GM19395 (cell line): ENCODE measurements around the gene TAF11.
"Not testable (repeated sequence)": the region's sequence is repeated elsewhere in the genome, so short reads cannot be mapped to it uniquely, and the experiment has no call there.

Source experiments
- ATAC-seq: cut with Tn5 transposase; IDR thresholded peaks from one replicate; pipeline ENCODE4 v1.9.1; 2021; ENCODE audit warnings: mild to moderate bottlenecking, moderate library complexity; ENCODE audit not compliant: unreplicated experiment

TAF11 gene

GRCh38 chr6:34906826-34907225 is 19.0 kb upstream of the TAF11 start:
- no peak for ATAC-seq

DNA sequence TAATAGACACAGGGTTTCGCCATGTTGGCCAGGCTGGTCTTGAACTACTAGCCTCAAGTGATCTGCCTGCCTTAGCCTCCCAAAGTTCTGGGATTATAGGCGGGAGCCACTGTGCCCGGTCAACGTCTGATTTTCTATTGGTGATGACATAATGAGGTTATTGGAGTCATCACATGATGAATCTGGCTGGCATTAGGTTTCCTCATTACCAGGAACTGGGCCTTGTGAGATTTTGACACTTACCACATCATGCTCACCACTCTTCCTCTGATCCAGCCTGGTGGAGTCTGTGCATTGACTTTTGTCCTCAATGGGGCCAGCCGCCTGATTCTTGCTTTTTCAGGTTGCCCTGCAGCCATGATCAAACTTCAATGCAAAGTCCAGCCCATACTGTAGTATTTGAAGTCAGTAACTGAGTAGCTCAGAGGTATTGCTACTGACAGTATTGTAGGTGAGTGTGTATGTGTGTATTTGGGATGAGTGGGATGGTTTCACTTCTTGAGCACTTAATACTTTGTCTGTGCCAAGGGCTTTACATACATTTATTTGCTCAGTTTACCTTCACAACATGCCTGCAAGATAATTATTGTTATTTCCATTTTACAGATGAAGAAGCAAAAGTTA is 17.3 kb upstream of the TAF11 start:
- no peak for ATAC-seq

GRCh38 chr6:34901930-34902329 is 14.1 kb upstream of the TAF11 start:
- ATAC-seq = no peak

DNA sequence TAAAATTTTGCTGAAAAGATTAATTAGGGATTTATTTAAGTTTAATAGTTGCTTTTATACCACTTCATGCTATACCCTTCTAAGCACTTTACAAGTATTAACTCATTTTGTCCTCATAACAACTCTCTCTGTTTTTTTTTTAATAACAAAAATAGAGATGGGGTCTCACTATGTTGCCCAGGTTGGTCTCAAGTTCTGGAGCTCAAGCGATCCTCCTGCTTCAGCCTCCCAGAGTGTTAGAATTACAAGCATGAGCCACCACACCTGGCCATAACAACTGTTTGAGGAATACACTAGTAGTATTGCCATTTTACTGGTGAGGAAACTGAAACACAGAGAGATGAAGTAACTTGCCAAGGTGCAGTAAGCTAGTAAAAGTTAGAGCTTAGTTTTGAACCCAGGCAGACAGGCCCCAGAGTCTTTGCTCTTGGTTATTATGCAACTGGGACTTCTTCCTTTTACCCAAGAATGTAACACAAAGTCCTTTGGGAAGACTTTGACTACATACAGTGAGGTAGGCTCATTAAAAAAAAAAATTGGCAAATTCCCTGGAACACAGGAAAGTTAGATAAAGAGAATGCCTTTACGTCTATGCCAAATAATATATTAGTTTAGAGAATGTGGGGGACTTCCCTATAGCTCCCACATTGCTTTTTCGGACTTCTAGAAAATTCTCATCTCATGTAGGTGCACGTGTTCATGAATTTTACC is 12.6 kb upstream of the TAF11 start:
- ATAC-seq = no peak

- not testable (repeated sequence) for ATAC-seq
These were observed 11.9 kb upstream of the TAF11 start for GRCh38 chr6:34899748-34900147.

GRCh38 chr6:34897716-34898115 is 9.9 kb upstream of the TAF11 start:
- ATAC-seq = no peak

DNA sequence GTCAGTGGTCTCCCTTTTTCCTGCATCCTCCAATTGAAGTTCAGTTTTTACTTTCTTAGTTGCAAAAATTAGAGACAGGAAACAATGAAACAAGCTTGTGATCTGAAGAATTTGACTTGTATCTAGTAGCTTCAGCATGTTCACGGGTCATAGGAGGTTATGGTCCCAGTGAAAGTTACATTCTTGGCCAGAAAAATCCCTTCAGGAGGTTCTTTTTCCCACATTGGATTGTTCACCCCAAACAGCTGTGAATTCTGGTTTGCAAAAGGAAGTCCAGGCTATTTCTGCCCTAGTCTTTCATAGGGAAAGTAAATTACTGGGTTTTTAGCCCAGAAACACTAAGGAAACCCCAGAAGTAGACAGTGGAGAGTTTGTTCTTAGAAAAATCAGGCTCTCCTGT is 9.3 kb upstream of the TAF11 start:
- no peak for ATAC-seq

GRCh38 chr6:34894693-34895092 is 6.9 kb upstream of the TAF11 start:
- no peak for ATAC-seq

DNA sequence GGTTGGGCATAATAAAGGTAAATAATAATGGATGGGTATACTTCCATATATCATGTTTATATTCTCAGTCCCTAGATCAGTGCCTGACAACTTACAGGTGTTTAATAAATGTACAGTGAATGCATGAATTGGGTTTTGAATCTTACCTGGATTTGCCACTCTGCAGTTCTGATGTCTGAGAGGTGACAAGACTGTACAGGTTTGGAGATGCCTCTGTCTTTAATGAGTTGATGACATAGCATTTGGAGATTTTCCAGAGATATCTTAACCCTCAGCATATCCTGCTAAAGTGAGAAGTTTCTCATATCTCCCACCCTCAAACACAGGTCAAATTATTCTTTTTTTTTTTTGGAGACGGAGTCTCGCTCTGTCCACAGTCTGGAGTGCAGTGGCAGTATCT is 3.5 kb upstream of the TAF11 start:
- ATAC-seq = no peak

DNA sequence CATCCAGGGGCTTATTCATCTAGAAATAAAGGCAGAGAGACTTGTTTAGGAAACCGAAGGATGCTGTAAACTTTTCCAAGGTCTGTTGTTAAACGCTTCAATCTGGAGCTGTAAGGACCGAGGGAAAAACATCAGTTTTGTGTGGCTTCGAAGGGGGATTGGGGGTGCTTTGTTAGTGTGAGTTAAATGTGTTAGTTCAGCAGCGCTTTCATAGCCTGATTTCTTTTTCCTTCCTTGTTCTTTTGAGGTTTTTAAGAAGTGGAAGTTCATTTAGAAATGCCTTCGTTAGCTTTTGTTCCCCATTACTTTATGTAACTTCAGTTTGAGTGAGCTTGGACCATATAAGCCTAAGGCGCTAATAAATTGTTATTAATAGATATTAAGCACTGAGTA is 2.7 kb upstream of the TAF11 start:
- no peak for ATAC-seq

GRCh38 chr6:34888874-34889555 is 1.2 kb upstream of the TAF11 start, which contains the start of gene ANKS1A:
Gene ANKS1A (plus strand): TSS chr6:34889255. CDS start chr6:34889403, 148 bp downstream.
- ATAC-seq = peak; percentile 53

DNA sequence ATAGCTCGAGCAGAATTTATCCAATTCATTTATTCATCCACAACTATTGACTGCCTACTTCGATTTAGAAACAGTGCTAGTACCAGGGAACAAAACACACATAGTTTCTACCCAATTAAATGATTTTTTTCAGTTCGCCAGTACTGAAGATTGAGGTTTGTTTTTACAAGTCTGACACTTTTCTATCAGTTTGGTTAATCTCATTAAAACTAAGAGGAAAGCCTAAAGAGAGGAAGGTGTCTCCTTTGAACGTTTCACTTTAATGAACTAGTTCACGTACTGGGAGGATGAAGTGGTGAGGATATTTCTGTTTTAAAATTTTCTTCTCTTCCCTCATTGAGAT is 643 bp upstream of the TAF11 start:
- ATAC-seq = no peak

GRCh38 chr6:34885837-34886236 is 2.0 kb downstream of the TAF11 start:
- ATAC-seq = not testable (repeated sequence)

GRCh38 chr6:34884996-34885395 is 2.8 kb downstream of the TAF11 start:
- ATAC-seq = no peak

- ATAC-seq = not testable (repeated sequence)
These were observed 3.8 kb downstream of the TAF11 start for GRCh38 chr6:34884073-34884472.

- no peak for ATAC-seq
These were observed 9.9 kb downstream of the TAF11 start for GRCh38 chr6:34877869-34878485.

- ATAC-seq = no peak
These were observed 10.6 kb downstream of the TAF11 start for GRCh38 chr6:34877259-34877658.

DNA sequence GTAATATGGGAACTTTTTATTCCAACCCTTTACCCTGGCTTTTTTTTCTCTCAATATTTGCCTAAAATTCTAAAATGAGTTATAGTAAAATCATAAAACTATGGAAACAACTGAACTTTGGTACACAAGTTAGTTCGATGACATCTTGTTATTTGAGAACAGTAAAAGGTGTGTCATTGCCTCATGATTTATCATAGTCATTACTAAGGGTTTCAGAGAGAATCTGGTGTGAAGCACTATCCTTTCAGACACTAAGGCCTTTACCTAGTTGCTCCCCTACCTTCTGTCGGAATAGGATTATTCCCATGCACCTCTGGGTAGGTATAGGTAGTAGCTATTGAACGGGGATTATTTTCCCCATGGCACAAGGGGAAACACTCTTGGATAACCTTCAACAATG is 11.4 kb downstream of the TAF11 start:
- ATAC-seq = no peak

GRCh38 chr6:34875292-34876213 is 12.3 kb downstream of the TAF11 start:
- ATAC-seq = no peak

DNA sequence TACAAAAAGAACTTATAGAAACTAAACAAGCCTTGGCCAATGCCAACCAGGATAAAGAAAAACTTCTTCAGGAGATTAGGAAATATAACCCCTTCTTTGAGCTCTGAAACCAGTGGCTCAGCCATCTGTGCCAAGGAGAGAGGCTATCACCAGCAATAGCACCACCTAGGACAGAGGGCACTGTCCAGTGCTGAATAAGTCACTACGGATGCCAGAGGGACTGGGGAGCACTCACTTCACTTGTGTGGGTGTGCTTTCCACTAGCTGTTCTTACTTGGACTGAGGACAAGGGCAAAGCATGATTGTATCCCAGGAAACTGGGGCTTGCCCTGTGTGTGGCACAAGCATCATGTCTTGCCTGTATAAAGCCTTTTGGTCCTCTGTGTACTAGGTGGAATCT is 15.5 kb downstream of the TAF11 start:
- no peak for ATAC-seq

DNA sequence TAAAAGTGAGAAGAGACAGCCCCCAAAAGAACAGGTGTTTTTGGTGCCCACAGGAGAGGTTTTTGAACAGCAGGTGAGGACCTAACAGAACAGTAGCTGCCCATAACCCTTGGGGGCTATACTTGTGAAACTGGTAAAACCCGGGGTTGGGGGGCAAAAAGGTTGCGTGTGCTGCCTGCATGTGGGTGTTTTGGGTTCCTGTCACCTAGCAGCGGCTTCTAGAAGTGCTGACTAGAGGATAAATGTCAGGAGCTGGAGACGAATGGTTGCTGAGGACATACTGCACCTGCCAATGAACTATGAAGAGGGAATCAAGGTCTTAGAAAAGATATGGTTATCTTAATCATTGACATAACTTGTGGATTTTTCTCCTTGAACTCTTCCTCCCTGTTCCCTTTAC is 16.0 kb downstream of the TAF11 start:
- ATAC-seq = no peak
